ENCODE results near the gene AMACR. TPM values are rescaled to one million over a fixed set of nuclear protein-coding genes. Genes with fewer than 3 reads are reported as not detected.

Gene AMACR
- total and polyA plus RNA-seq, 3 experiments from 2014 or later = 7.1 to 12.8 (median 11.3) TPM

GRCh38 chr5:33984671-33985124 lies 23.2 kb downstream of the AMACR start, which contains the start of gene SLC45A2:
SLC45A2 (minus strand) TSS chr5:33984693; CDS start chr5:33984583, 110 bp downstream.
- no peak within 1 kb of the TSS for H3K4me3 ChIP-seq (ENCODE audit: low read length)
- peaks cover 11% of the 10 kb centered on the region for H3K36me3 ChIP-seq (ENCODE audit: insufficient read depth, low read length)
- no peaks in the 10 kb centered on the region for H3K4me1 ChIP-seq (ENCODE audit: insufficient read depth, low read length)
- H3K9me3 Mint-ChIP-seq = no peaks in the 10 kb centered on the region
- POLR2A ChIA-PET = no interaction called here
- peaks cover 0 to 4% of the 10 kb centered on the region in 2 donors for H3K27me3 Mint-ChIP-seq
- no peak within 1 kb of the TSS for H3K4me3 Mint-ChIP-seq
- CTCF ChIA-PET = no interaction called here
- no peak within 1 kb of the TSS for H3K27ac Mint-ChIP-seq
- no peak within 1 kb of the TSS for H3K27ac ChIP-seq (ENCODE audit: low read depth, low read length)
- peaks cover 5% of the 10 kb centered on the region for H3K9me3 ChIP-seq (ENCODE audit: low read length)
- H3K4me1 Mint-ChIP-seq = no peaks in the 10 kb centered on the region
- H3K27me3 ChIP-seq (ENCODE audit: insufficient read depth, low read length, poor library complexity, severe bottlenecking) = no peaks in the 10 kb centered on the region
- no peak for DNase-seq
- H3K36me3 Mint-ChIP-seq = peaks cover 9 to 23% (median 14%) of the 10 kb centered on the region in 3 donors

- Mint-ChIP-seq H3K4me3 (no peak overlapping the region), H3K9me3 (no peaks in the 10 kb centered on the region), H3K4me1 (no peaks in the 10 kb centered on the region), H3K27ac (no peak overlapping the region), H3K36me3 (peaks cover 9 to 20% (median 11%) of the 10 kb centered on the region in 3 donors), H3K27me3 (peaks cover 0 to 4% of the 10 kb centered on the region in 2 donors)
- Histone ChIP-seq H3K4me1 (ENCODE audit: insufficient read depth, low read length) (no peaks in the 10 kb centered on the region), H3K36me3 (ENCODE audit: insufficient read depth, low read length) (peaks cover 11% of the 10 kb centered on the region), H3K4me3 (ENCODE audit: low read length) (no peak overlapping the region), H3K9me3 (ENCODE audit: low read length) (peaks cover 5% of the 10 kb centered on the region), H3K27ac (ENCODE audit: low read depth, low read length) (no peak overlapping the region), H3K27me3 (ENCODE audit: insufficient read depth, low read length, poor library complexity, severe bottlenecking) (no peaks in the 10 kb centered on the region)
- no peak for DNase-seq
- ChIA-PET POLR2A (no interaction called here), CTCF (no interaction called here)
Measured at GRCh38 chr5:33984178-33984577, 23.7 kb downstream of the AMACR start.

- Mint-ChIP-seq H3K4me3 (no peak overlapping the region), H3K4me1 (no peaks in the 10 kb centered on the region), H3K27ac (no peak overlapping the region), H3K9me3 (no peaks in the 10 kb centered on the region), H3K27me3 (peaks cover 0 to 5% of the 10 kb centered on the region in 2 donors), H3K36me3 (no peaks in the 10 kb centered on the region)
- ChIA-PET POLR2A (no interaction called here), CTCF (no interaction called here)
- no peaks in the 10 kb centered on the region for H3K36me3 ChIP-seq (ENCODE audit: insufficient read depth, low read length)
- no peaks in the 10 kb centered on the region for H3K4me1 ChIP-seq (ENCODE audit: insufficient read depth, low read length)
- H3K27ac ChIP-seq (ENCODE audit: low read depth, low read length) = no peak overlapping the region
- no peaks in the 10 kb centered on the region for H3K27me3 ChIP-seq (ENCODE audit: insufficient read depth, low read length, poor library complexity, severe bottlenecking)
- no peak overlapping the region for H3K4me3 ChIP-seq (ENCODE audit: low read length)
- DNase-seq = no peak
- H3K9me3 ChIP-seq (ENCODE audit: low read length) = peaks cover 5% of the 10 kb centered on the region
Measured at GRCh38 chr5:33981408-33982162, 26.3 kb downstream of the AMACR start.

GRCh38 chr5:33980030-33980429 lies 27.8 kb downstream of the AMACR start:
- no peak overlapping the region for H3K27ac Mint-ChIP-seq
- no peak for DNase-seq
- Histone ChIP-seq H3K36me3 (ENCODE audit: insufficient read depth, low read length) (no peaks in the 10 kb centered on the region), H3K27me3 (ENCODE audit: insufficient read depth, low read length, poor library complexity, severe bottlenecking) (no peaks in the 10 kb centered on the region), H3K4me1 (ENCODE audit: insufficient read depth, low read length) (no peaks in the 10 kb centered on the region), H3K9me3 (ENCODE audit: low read length) (peaks cover 2% of the 10 kb centered on the region), H3K4me3 (ENCODE audit: low read length) (no peak overlapping the region), H3K27ac (ENCODE audit: low read depth, low read length) (no peak overlapping the region)
- POLR2A ChIA-PET = no interaction called here
- CTCF ChIA-PET = no interaction called here
- H3K4me1 Mint-ChIP-seq = no peaks in the 10 kb centered on the region
- no peaks in the 10 kb centered on the region for H3K36me3 Mint-ChIP-seq
- H3K9me3 Mint-ChIP-seq = no peaks in the 10 kb centered on the region
- H3K27me3 Mint-ChIP-seq = peaks cover 2 to 5% of the 10 kb centered on the region in 2 donors
- no peak overlapping the region for H3K4me3 Mint-ChIP-seq

- H3K4me1 ChIP-seq (ENCODE audit: insufficient read depth, low read length) = peaks cover 5% of the 10 kb centered on the region
- ChIA-PET POLR2A (no interaction called here), CTCF (no interaction called here)
- H3K9me3 ChIP-seq (ENCODE audit: low read length) = no peaks in the 10 kb centered on the region
- no peak overlapping the region for H3K4me3 ChIP-seq (ENCODE audit: low read length)
- H3K27ac Mint-ChIP-seq = no peak overlapping the region
- no peaks in the 10 kb centered on the region for H3K36me3 Mint-ChIP-seq
- H3K27ac ChIP-seq (ENCODE audit: low read depth, low read length) = no peak overlapping the region
- DNase-seq = no peak
- H3K27me3 ChIP-seq (ENCODE audit: insufficient read depth, low read length, poor library complexity, severe bottlenecking) = no peaks in the 10 kb centered on the region
- no peaks in the 10 kb centered on the region for H3K36me3 ChIP-seq (ENCODE audit: insufficient read depth, low read length)
- H3K4me1 Mint-ChIP-seq = peaks cover 0 to 3% (median 0%) of the 10 kb centered on the region in 3 donors
- no peaks in the 10 kb centered on the region for H3K9me3 Mint-ChIP-seq
- H3K27me3 Mint-ChIP-seq = peaks cover 5 to 9% of the 10 kb centered on the region in 2 donors
- no peak overlapping the region for H3K4me3 Mint-ChIP-seq
Measured at GRCh38 chr5:33978306-33978705, 29.5 kb downstream of the AMACR start.

GRCh38 chr5:33976307-33976706 lies 31.5 kb downstream of the AMACR start:
- no peak overlapping the region for H3K27ac Mint-ChIP-seq
- H3K4me1 Mint-ChIP-seq = peaks cover 0 to 7% (median 0%) of the 10 kb centered on the region in 3 donors
- no peaks in the 10 kb centered on the region for H3K36me3 ChIP-seq (ENCODE audit: insufficient read depth, low read length)
- ChIA-PET CTCF (no interaction called here), POLR2A (no interaction called here)
- peaks cover 5% of the 10 kb centered on the region for H3K4me1 ChIP-seq (ENCODE audit: insufficient read depth, low read length)
- peaks cover 5 to 13% of the 10 kb centered on the region in 2 donors for H3K27me3 Mint-ChIP-seq
- H3K36me3 Mint-ChIP-seq = no peaks in the 10 kb centered on the region
- no peak overlapping the region for H3K4me3 Mint-ChIP-seq
- H3K4me3 ChIP-seq (ENCODE audit: low read length) = no peak overlapping the region
- no peaks in the 10 kb centered on the region for H3K9me3 Mint-ChIP-seq
- H3K9me3 ChIP-seq (ENCODE audit: low read length) = no peaks in the 10 kb centered on the region
- H3K27me3 ChIP-seq (ENCODE audit: insufficient read depth, low read length, poor library complexity, severe bottlenecking) = no peaks in the 10 kb centered on the region
- DNase-seq = no peak
- H3K27ac ChIP-seq (ENCODE audit: low read depth, low read length) = no peak overlapping the region

- Histone ChIP-seq H3K4me3 (ENCODE audit: low read length) (no peak overlapping the region), H3K27me3 (ENCODE audit: insufficient read depth, low read length, poor library complexity, severe bottlenecking) (no peaks in the 10 kb centered on the region), H3K4me1 (ENCODE audit: insufficient read depth, low read length) (peaks cover 5% of the 10 kb centered on the region), H3K36me3 (ENCODE audit: insufficient read depth, low read length) (no peaks in the 10 kb centered on the region), H3K27ac (ENCODE audit: low read depth, low read length) (no peak overlapping the region), H3K9me3 (ENCODE audit: low read length) (no peaks in the 10 kb centered on the region)
- ChIA-PET POLR2A (no interaction called here), CTCF (no interaction called here)
- Mint-ChIP-seq H3K36me3 (no peaks in the 10 kb centered on the region), H3K4me1 (peaks cover 0 to 7% (median 0%) of the 10 kb centered on the region in 3 donors), H3K4me3 (no peak overlapping the region), H3K27ac (peak overlapping the region in 1 of 8 donors; percentile 16), H3K27me3 (peaks cover 5 to 13% of the 10 kb centered on the region in 2 donors), H3K9me3 (no peaks in the 10 kb centered on the region)
- DNase-seq = no peak
Measured at GRCh38 chr5:33975852-33976251, 32.0 kb downstream of the AMACR start.

- H3K9me3 ChIP-seq (ENCODE audit: low read length) = no peaks in the 10 kb centered on the region
- DNase-seq = no peak
- Mint-ChIP-seq H3K4me1 (peaks cover 0 to 7% (median 0%) of the 10 kb centered on the region in 3 donors), H3K4me3 (no peak overlapping the region), H3K36me3 (no peaks in the 10 kb centered on the region), H3K9me3 (no peaks in the 10 kb centered on the region), H3K27me3 (peaks cover 2 to 13% of the 10 kb centered on the region in 2 donors), H3K27ac (no peak overlapping the region)
- H3K36me3 ChIP-seq (ENCODE audit: insufficient read depth, low read length) = no peaks in the 10 kb centered on the region
- POLR2A ChIA-PET = no interaction called here
- H3K27ac ChIP-seq (ENCODE audit: low read depth, low read length) = no peak overlapping the region
- H3K4me3 ChIP-seq (ENCODE audit: low read length) = no peak overlapping the region
- CTCF ChIA-PET = no interaction called here
- no peaks in the 10 kb centered on the region for H3K27me3 ChIP-seq (ENCODE audit: insufficient read depth, low read length, poor library complexity, severe bottlenecking)
- peaks cover 5% of the 10 kb centered on the region for H3K4me1 ChIP-seq (ENCODE audit: insufficient read depth, low read length)
Measured at GRCh38 chr5:33973271-33973670, 34.6 kb downstream of the AMACR start.
